Suppressor macrophage treated with lipopolysaccharide for 4 hours (primary cell): Measurements from ENCODE around the gene C8A.

ENCODE experiments used
- DNase-seq: peaks from one replicate; pipeline ENCODE4 v3.0.0-alpha.2; 2020

C8A gene

DNA sequence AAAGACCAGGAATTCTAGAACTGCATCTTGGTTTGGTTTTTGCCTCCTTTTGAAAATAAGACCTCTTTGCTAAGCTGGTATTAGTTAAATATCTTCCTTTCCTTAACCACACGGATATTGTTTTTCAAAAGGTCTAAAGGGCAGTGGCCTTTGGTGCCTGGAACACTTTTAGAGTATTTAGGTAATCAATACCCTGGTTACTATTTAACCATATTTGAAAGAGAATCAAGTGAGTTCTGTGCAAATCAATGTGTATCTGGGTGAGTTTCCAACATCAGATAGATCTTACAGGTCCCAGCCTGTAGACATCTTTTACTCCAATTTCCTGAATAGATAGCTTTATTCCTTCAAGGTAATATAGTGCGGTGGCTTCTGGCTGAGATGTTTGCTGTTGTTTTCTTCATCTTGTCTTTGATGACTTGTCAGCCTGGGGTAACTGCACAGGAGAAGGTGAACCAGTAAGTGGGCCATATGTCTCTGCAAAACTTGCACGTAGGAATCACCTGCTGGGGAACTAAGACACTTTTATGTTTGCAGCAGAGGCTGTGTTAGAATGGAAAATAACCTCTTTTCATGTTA is at the start of gene C8A:
Gene C8A (plus strand): TSS at position 277 of the 579 bp plus-strand sequence. CDS start 105 bp downstream, at position 382.
- DNase-seq = no peak

DNA sequence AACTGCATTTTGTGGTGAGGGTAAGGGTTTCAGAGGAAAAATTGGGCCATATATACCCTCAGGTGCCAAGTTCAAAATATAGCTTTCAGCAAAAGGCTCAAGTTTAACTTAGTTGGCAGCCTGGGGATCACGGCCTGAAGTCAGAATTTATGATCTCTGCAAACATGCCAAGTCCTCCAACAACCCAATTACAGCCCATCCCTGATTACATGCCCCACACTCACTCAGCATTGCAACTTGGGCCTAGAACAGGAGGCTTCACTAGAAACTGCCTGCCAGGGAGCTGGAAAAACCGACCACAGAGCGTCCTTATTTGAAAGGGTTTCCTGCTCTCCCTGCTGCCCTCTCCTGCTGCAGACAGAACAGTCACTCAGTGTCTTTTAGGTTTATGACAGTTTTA is 47.8 kb upstream of the C8A start:
- DNase-seq = no peak

DNA sequence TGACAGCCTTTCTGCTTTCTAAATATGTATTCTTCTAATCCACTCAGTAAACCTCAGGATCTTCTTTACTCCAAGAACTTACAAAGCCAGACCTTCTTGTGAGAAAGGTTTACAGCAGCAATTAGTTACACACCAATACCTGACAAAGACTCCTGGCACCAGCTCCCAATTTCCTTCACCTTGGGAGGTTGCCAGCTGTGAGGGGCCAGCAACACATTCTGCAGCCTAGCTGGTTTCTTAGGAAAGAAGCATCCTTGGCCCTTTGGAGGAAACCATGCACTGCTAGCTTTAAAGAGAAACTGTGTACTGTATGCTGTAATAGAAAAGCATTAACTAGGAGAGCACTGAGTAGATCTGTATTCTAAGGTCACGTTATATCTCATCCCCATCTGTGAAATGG is 46.2 kb upstream of the C8A start:
- DNase-seq = no peak

- no peak for DNase-seq
These were observed 43.3 kb upstream of the C8A start for GRCh38 chr1:56811331-56811730.

DNA sequence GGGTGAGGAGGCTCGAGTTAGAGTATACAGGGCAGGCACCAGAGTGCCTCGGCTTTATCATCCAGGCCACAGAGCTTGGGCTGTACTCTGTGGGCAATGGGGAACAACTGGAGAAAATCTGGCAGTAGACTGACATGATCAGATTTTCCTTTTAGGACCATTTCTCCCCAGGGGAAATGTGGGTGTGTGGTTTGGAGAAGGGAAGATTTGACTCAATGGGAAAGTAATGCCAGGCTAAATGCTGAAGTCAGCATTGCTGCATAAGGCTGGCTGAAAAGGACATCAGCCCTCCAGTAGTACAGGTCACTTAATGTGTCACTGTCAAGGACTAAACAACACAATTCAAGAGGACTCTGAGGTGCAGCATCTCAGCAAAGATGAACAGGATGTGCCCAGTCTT is 40.4 kb upstream of the C8A start:
- no peak for DNase-seq

GRCh38 chr1:56816264-56816663 is 38.3 kb upstream of the C8A start:
- DNase-seq = no peak

DNA sequence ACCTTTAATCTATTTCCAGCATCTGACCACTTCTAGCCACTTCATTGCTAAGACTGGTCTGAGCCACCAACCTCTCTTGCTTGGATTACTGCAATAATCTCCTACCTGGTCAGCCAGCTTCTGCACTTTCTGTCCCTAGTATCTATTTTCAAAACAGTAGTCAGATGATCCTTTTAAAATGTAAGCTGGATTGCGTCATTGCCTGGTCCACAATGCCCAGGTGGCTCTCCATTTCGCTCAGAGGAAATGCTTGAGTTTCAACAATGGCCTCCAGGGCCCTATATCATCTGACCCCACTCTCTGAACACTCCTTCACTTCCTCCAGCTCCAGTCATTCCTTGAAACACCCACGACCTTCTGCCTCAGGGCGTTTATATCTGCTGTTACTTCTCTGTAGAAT is 37.7 kb upstream of the C8A start:
- no peak for DNase-seq

DNA sequence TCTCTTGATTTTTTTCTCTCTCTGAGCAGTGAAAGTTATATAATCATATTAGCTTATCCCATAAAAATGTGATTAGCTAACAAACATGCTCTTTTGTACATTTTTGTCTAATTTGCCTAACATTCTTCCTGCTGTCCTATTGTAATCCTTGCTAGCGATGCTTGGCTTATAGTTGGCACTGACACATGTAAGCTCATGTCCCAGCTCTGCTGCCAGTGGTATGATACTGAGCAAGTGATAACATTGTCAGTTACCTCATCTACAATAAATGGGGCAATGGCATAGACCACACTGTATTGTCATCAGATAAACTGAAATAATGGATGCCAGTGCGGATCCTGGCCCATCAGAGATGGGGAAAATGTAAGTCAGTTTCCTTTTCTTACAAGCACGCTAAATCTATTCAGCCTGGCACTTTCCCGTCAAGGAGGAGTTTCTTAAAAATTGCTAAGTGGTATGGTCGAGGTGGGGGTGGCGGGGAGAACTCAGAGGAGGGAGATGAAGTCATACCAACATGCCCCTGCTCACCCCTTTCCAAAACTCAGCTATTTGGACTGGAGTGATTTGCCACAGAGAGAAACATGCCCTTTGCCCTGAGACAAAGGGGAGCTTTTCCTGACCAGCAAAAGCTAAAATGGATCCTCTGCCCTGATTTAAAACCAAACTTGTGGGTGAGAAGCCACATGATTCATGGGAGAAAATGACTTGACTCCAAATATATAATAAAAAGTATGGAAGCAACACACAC is 36.7 kb upstream of the C8A start:
- DNase-seq = no peak

- DNase-seq = no peak
These were observed 35.2 kb upstream of the C8A start, which contains the start of gene FYB2 for GRCh38 chr1:56819387-56819899. Gene FYB2, minus strand, starts transcription at chr1:56819404. Its CDS starts 114 bp downstream, at chr1:56819290.

- peak; percentile 80 for DNase-seq
These were observed 33.7 kb upstream of the C8A start for GRCh38 chr1:56820755-56821461.

DNA sequence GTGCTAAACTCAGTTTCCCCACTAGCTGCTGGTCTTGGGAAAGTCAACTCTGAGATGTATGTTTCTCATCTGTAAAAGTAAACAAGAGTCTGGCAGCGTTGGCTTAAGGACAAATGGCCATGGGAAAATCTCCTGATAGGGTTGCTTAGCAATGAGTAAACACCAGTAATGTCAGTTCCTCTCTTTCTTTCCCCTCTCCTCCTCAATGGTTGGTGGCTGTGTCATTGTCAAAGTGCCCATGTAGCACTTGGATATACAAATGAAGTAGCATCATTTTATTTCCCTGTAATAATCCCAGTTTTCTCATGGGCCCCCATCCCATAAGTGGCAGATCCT is 33.2 kb upstream of the C8A start:
- peak; percentile 12 for DNase-seq

DNA sequence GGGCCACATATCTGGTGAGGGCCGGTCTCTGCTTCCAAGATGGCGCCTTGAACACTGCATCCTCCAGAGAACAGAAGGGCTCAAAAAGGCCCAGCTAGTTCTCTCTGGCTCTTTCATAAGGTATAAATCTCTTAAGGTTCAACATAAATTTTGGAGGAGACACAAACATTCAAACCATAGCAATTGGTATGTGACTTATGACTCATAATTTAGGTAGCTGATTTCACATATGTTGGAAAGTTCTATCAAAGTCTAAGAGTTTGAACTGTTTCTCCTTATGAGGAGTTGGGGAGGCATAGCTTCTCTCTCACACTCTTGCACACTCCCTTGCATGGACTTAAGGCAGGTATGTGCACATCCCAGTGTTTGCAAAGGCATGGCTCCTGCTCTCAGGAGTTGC is 30.3 kb upstream of the C8A start:
- DNase-seq = no peak

DNA sequence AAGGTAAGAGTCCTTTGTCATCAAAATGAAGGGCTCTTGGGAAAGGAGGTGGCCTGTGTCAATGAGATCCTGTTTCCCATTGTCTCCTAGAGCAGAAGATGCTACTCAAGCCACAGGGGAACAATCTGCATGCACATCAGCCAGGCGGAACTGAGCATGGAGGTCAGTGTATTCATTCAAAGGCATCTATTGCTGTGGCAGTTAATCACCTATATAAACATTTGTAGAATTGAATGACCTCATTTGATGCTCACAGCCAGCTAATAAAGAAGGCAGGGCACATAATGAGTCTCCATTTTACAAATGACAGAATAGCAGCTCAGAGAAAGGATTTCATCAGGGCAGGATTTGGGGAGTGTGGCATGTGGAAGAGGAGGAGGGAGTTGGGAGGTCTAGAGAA is 29.7 kb upstream of the C8A start:
- no peak for DNase-seq

GRCh38 chr1:56825436-56825835 is 29.2 kb upstream of the C8A start:
- DNase-seq = no peak

DNA sequence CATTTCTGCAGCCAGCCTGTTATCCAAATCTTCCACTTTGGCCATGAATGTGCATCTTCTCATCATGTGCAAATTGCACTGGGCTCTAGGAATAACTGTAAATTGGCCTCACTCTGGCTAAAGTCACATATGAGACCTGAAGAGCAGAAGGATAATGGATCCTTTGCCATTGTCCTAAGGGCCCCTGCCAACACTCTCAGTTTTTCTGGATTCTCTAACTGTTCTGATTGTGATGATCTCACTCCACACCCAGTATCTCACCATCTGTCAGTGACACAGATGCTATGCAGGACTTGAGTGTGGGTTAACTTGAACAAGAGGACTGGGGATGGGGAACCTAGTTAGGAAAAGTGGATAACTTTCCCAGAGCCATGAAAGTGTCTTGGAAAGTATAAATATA is 26.9 kb upstream of the C8A start:
- DNase-seq = no peak

DNA sequence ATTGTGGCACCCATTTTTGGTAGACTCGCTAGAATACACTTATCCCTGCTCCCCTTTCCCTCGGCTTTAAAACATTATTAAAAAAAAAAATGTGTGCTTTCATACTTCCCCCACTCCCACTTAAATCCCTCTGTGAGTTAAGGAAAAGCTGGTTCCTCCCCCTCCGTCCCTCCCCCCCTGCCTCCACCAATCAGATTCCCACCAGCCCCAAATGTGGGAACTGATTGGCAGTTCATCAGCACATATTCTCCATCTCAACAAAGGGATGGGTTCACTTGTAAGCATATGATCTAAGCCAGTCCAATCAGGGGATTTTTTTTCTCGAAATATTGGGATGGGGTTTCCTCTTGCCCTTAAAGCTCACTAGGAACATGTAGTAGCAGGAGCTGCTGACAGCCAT is 24.5 kb upstream of the C8A start:
- no peak for DNase-seq

- peak; percentile 78 for DNase-seq
These were observed 22.5 kb upstream of the C8A start for GRCh38 chr1:56831871-56832693.

DNA sequence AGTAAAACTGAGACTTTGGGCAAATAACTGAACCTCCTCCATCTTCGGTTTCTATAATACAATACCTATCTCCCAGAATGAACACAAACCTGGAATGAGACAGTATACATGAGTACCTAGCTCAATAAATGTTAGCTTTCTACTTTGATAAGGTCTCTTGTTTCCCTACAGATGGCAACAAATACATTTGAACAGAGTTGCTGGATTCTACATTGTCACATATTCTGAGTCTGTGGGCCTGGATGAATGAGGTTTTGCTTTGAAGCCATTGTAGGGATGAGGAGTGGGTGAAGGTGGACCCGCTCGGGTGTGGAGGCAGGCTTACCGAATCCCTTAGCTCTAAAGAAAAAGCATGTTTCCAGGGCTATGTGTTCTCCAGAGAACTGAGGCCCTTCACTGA is 21.5 kb upstream of the C8A start:
- no peak for DNase-seq

GRCh38 chr1:56834137-56834900 is 20.3 kb upstream of the C8A start:
- no peak for DNase-seq

DNA sequence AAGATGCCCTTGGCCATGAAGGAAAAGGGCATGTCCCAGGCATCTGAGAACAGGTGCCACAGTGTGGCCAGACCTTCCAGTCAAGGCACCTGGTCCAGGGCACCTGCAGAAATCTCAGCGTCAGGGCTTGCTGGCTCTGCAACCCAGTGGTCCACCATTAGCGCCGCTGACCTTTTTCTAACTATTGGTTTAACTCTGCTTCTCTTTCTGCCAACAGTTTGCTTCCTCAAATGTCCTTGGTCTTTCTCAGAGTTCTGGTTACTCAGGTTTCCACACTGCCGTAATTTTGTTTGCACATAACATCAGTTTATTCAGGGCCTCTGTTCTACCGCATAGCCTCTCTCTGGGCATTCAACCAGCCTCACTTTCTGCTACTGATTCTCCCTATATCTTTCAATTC is 18.9 kb upstream of the C8A start:
- DNase-seq = no peak

DNA sequence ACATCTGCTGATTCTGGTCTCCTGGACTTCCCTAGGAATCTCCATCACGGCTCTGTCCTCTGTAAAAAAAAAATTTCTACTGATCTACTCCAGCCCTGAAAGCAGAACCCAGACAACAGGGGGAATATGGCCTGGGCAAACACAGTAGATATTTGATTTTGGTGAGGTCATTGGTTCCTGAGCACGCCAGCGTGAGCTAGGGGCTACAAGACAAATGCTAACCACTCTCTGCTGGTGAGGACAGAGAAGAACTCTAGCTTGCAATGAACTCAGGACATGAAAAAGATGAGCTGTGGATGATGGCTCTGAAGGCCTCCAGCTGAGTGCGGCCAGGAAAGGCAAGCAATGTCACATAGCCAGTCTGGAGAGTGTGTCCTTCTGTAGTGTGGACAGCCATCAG is 18.2 kb upstream of the C8A start:
- no peak for DNase-seq

- no peak for DNase-seq
These were observed 17.2 kb upstream of the C8A start for GRCh38 chr1:56837244-56837939.
